ENCODE results near the gene HPS4. TPM values are rescaled to one million over a fixed set of nuclear protein-coding genes. Genes with fewer than 3 reads are reported as not detected.

Gene HPS4
- total RNA-seq, 4 donors from 2014 or later: 46.5 to 152 (median 62.9) TPM

DNA sequence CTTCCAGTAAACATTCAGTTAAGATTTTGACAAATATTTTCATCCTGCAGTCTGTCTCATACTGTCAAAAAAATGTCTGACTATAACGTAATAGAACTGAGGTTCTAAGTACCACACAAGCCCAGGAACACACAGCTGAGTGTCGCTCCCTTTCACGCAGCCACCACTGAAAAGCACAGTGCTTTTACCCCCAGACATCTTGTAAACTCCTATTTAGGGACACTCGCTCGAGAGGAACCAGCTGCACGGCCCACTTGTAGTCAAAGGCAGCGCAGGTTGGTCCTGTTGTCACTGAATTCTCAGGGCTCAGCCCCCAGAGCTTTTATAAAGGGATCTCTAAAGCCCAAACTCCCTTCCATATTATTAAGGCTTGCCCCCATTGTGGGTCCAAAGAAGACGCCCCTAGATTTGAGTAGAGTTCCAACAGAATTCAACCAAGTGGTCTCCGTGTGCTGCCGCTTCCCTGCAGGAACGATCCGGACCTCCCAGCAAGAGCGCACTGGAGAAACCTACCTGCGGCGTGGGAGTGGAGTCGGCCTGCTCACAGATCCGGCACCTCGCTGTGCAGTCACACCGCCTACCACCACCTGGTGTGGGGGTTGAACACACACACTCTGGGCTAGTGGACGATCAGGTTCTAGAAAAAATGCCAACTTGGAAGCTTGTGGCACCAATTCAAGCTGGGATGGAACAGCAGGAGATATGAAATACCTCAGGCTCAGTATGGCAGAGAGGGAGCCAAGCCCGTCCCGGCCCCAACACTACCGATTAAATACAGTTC lies 31.2 kb downstream of the HPS4 start:
- peaks cover 55% of the 10 kb centered on the region for H3K36me3 ChIP-seq
- no peaks in the 10 kb centered on the region for H3K9me3 ChIP-seq
- no peak for DNase-seq (ENCODE audit: low spot score in 2 of 2)
- peaks cover 10% of the 10 kb centered on the region for H3K4me1 ChIP-seq
- WGBS: 95% methylated on average over 22 of the region's 23 CpGs
- H3K4me3 ChIP-seq: no peak overlapping the region
- no peak for TF ChIP-seq POLR2AphosphoS5 (IDR thresholded peaks at IDR 0.05)
- no peak for TF ChIP-seq POLR2A (IDR thresholded peaks at IDR 0.05)
- TF ChIP-seq EP300 (IDR thresholded peaks at IDR 0.05): no peak
- TF ChIP-seq CTCF (IDR thresholded peaks at IDR 0.05): no peak
- H3K27ac ChIP-seq: no peak overlapping the region
- no peaks in the 10 kb centered on the region for H3K27me3 ChIP-seq

DNA sequence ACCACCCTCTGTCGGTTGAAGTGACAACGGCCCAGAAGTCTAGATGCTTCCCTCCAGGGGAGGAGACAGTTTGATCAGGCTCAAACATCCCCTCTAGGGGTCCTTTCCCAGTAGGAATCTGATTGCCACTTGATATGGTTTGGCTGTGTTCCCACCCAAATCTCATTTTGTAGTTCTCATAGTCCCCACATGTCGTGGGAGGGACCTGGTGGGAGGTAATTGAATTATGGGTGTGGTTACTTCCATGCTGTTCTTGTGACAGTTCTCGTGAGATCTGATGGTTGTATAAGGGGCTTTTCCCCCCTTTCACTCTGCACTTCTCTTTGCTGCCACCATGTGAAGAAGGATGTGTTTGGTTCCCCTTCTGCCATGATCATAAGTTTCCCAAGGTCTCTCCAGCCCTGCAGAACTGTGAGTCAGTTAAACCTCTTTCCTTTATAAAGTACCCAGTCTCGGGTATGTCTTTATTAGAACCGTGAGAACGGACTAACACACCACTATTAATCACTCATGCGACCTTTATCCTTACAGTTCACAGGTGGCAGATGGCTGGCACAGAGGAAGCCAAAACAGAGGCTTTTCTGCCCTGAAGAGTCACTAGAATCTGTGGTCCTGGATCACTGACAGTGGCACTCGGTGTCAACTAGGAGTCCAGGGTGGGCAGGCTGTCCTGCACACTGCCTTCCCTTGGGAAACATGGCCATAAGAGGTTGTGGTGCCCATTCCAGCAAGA lies 33.0 kb downstream of the HPS4 start:
- H3K27me3 ChIP-seq: no peaks in the 10 kb centered on the region
- no peak for DNase-seq (ENCODE audit: low spot score in 2 of 2)
- TF ChIP-seq POLR2A (IDR thresholded peaks at IDR 0.05): no peak
- TF ChIP-seq EP300 (IDR thresholded peaks at IDR 0.05): no peak
- no peak for TF ChIP-seq POLR2AphosphoS5 (IDR thresholded peaks at IDR 0.05)
- no peak for TF ChIP-seq CTCF (IDR thresholded peaks at IDR 0.05)
- no peak overlapping the region for H3K27ac ChIP-seq
- no peak overlapping the region for H3K4me3 ChIP-seq
- H3K4me1 ChIP-seq: peaks cover 14% of the 10 kb centered on the region
- H3K36me3 ChIP-seq: peaks cover 43% of the 10 kb centered on the region
- H3K9me3 ChIP-seq: no peaks in the 10 kb centered on the region
- 84% methylated on average over 9 of the region's 9 CpGs for WGBS

GRCh38 chr22:26448941-26449340 lies 34.6 kb downstream of the HPS4 start:
- no peak for TF ChIP-seq POLR2A (IDR thresholded peaks at IDR 0.05)
- TF ChIP-seq EP300 (IDR thresholded peaks at IDR 0.05): no peak
- TF ChIP-seq CTCF (IDR thresholded peaks at IDR 0.05): no peak
- TF ChIP-seq POLR2AphosphoS5 (IDR thresholded peaks at IDR 0.05): no peak
- peaks cover 14% of the 10 kb centered on the region for H3K4me1 ChIP-seq
- 34% methylated on average over 5 of the region's 6 CpGs for WGBS
- no peak overlapping the region for H3K27ac ChIP-seq
- no peak overlapping the region for H3K4me3 ChIP-seq
- H3K36me3 ChIP-seq: peaks cover 36% of the 10 kb centered on the region
- H3K9me3 ChIP-seq: no peaks in the 10 kb centered on the region
- DNase-seq (ENCODE audit: low spot score in 2 of 2): peak in 1 of 2 donors; percentile 70
- no peaks in the 10 kb centered on the region for H3K27me3 ChIP-seq

GRCh38 chr22:26448334-26448733 lies 35.2 kb downstream of the HPS4 start:
- no peaks in the 10 kb centered on the region for H3K9me3 ChIP-seq
- peak in 1 of 2 donors; percentile 62 for DNase-seq (ENCODE audit: low spot score in 2 of 2)
- 59% methylated on average over 4 of the region's 5 CpGs for WGBS
- H3K36me3 ChIP-seq: peaks cover 29% of the 10 kb centered on the region
- no peaks in the 10 kb centered on the region for H3K27me3 ChIP-seq
- TF ChIP-seq POLR2A (IDR thresholded peaks at IDR 0.05): no peak
- no peak for TF ChIP-seq EP300 (IDR thresholded peaks at IDR 0.05)
- TF ChIP-seq CTCF (IDR thresholded peaks at IDR 0.05): no peak
- no peak for TF ChIP-seq POLR2AphosphoS5 (IDR thresholded peaks at IDR 0.05)
- no peak overlapping the region for H3K4me3 ChIP-seq
- H3K27ac ChIP-seq: no peak overlapping the region
- H3K4me1 ChIP-seq: peaks cover 14% of the 10 kb centered on the region
